HG03135 (cell line): Measurements from ENCODE around the gene RNF167.

Experiments
- ATAC-seq: cut with Tn5 transposase; IDR thresholded peaks from one replicate; pipeline ENCODE4 v1.9.1; 2021; ENCODE audit warnings: mild to moderate bottlenecking, moderate library complexity; ENCODE audit not compliant: unreplicated experiment

Gene RNF167

DNA sequence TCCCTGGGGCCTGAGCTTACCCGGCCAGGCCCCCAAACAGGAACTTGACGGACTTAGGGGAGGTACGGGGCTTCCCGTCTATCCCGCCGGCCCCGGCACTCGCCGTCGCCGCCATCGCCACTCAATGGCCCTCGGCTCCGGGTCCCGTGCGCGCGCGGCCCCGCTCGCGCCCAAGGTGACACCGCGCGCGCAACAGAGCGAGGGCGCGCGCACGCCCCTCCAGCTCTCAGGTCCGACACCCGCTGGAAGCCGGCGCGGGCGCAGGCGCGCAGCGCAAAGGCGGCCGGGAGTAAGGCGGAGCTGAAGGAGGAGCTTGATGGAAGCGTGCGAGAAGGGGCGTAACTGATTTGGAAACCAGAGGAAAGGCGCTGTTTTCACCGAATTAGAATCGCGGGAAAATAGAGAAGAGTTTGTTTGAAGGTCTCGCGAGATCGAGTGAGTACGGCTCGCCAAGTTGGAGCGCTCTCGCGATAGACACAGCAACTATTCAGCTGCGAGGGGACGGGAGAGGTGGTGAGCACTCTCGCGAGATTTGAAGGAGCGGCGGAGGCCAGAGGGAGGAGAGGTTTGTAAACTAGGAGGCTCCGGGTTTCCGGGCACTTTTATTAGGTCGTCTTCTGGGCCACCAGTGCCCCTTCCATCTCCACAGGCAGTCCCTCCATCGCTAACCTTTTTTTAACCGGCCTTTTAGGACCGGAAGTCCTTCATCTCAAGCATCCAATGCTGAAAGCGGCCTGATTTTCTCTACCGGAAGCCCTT, at the start of gene RNF167, which contains the start of gene SLC25A11:
TSS of gene RNF167 (plus strand) at position 473 of the 759 bp plus-strand sequence. CDS start 642 bp downstream, outside the sequence.
TSS of gene SLC25A11 (minus strand) at position 251 of the 759 bp plus-strand sequence. CDS start at position 115, 136 bp downstream.
- ATAC-seq: peak; percentile 72

DNA sequence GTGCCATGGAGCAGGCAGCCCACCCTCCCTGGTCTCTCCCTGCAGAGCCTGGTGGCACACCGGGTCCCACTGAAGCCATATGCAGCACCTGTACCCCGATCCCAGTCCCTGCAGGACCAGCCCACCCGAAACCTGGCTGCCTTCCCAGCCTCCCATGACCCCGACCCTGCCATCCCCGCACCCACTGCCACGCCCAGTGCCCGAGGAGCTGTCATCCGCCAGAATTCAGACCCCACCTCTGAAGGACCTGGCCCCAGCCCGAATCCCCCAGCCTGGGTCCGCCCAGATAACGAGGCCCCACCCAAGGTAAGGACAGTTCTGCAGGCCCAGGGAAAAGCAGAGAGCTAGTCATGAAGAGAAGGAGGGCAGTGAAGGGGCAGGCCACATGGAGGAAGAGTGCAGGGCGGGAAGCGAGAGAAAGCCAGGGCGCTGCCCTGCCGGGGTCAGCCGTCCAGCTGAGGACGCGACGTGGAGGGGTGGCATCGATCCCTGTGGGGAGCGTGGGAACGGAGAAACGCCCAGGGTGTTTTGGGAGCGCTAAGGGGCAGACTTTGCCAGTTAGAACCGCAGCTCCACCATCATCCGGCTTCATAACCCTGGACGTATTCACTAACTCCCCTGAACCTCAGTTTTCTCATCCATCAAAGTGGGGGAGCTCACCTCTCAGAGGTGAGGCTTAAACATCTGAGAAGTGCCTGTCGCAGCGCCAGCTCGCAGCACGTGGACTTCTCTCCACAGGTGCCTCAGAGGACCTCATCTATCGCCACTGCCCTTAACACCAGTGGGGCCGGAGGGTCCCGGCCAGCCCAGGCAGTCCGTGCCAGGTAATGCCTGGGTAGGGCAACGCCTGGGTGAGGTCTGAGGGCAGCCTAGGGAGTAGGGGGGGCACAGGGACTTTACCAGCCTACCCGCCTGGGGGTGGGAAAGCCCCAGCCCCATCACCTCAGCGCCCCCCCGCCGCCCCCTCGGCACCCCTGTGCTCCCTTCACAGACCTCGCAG, 48.4 kb upstream of the RNF167 start:
- ATAC-seq: no peak

DNA sequence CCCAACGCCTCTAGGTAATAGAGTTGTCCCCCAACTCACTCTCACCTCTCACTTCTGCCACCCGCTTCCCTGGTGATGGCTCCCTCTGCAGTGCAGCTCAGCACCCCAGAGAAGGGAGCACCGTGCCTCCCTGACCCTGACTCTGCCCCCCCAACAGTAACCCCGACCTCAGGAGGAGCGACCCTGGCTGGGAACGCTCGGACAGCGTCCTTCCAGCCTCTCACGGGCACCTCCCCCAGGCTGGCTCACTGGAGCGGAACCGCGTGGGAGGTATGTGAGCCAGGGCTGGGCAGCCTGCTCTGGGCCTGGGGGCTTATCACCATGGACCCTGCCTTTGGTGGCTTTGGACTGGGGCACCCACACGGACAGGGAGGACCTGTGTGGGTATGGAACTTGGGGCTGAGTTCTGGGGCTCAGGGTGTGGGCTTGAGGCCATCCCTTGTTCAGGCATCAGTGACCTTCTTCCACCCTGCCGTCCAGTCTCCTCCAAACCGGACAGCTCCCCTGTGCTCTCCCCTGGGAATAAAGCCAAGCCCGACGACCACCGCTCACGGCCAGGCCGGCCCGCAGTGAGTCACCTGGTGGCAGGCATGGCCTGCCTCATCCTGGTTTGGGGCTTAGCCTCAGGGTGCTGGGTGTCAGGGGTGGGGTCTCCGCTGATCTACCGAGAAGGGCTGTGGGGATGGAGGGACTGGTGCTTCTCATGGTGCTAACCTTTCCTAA, 47.4 kb upstream of the RNF167 start:
- ATAC-seq: no peak

DNA sequence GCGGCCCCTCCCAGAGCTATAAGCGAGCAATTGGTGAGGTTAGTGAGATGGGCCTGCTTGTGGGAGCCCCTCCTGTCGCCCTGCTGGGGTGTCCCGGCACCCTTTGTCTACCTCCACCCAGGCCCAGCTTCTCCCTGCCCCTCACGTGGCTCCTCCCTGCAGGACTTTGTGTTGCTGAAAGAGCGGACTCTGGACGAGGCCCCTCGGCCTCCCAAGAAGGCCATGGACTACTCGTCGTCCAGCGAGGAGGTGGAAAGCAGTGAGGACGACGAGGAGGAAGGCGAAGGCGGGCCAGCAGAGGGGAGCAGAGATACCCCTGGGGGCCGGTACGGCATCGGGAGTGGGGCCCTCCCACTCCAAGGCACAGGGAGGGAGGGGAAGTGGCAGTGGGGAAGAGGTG, 46.8 kb upstream of the RNF167 start:
- ATAC-seq: no peak

DNA sequence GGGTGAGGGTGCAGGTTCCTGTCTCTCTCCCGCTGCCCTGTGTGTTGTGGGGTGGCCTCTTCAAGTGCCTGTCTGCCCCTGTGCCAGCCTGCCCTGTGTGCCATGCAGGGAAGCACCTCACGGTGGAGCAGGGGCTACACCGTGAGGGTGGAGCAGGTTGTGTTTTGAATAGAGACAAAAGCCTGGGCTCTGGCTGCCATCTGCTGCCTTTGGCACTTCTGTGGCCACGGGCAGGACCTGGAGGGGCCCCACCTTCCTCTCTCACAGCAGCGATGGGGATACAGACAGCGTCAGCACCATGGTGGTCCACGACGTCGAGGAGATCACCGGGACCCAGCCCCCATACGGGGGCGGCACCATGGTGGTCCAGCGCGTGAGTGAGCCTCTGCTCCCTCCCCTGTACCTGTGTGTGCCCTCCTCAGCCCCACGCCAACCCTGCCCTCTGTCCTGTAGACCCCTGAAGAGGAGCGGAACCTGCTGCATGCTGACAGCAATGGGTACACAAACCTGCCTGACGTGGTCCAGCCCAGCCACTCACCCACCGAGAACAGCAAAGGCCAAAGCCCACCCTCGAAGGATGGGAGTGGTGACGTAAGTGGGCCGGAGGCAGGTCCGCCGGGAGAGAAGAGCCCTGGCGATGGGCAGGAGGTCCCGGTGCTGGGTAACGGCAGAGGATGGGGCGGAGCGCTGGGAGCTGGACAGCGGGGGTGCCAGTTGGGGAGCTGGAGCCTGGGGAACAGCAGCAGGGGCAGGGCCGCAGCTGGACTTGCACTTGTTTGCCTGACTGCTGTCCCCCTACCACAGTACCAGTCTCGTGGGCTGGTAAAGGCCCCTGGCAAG, 46.1 kb upstream of the RNF167 start:
- no peak for ATAC-seq

- no peak for ATAC-seq
Observed at GRCh38 chr17:4895121-4895520, 44.9 kb upstream of the RNF167 start.

DNA sequence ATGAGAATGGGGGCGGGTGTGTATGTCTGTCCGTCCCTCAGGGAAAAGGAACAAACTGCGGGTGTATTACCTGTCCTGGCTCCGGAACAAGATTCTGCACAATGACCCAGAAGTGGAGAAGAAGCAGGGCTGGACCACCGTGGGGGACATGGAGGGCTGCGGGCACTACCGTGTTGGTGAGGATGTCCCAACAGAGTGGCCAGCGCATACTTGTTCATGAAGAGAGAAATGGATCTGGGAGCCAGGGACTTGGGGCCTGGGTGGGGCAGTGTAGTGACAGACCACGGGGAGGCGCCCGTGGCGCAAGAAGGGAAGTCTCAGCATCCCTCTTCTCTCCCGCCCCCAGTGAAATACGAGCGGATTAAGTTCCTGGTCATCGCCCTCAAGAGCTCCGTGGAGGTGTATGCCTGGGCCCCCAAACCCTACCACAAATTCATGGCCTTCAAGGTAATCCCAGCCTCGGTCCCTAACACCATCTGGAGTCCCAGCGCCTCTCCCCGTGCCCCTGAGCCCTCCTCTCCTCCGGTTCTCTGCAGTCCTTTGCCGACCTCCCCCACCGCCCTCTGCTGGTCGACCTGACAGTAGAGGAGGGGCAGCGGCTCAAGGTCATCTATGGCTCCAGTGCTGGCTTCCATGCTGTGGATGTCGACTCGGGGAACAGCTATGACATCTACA, 44.3 kb upstream of the RNF167 start:
- no peak for ATAC-seq

DNA sequence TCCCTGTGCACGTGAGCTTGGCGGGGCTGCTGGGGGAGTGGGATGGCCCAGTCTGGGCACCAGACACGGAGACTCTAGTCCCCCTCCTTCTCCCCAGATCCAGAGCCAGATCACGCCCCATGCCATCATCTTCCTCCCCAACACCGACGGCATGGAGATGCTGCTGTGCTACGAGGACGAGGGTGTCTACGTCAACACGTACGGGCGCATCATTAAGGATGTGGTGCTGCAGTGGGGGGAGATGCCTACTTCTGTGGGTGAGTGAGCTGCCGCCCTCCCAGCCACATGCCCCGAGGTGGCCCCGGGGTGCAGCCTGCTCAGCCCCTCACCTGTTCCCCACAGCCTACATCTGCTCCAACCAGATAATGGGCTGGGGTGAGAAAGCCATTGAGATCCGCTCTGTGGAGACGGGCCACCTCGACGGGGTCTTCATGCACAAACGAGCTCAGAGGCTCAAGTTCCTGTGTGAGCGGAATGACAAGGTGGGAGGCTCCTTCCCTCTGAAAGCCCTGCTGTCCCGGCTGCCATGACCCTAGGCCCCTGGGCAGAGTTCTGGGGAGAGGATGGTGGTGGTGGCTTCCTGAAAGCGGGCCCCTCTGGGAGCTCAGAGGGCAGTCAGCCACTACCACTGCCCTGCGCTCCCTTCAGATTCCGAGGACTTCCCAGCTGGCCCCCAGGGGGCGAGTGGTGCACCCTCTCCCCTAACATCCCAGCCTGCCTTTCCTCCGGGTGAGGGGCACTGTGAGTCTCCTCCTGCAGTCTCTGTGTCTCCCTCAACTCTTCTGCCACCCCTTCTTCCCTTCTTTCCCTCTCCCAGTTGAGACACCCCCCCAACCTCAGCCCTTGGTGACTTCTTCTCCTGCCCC, 43.5 kb upstream of the RNF167 start:
- ATAC-seq: no peak

GRCh38 chr17:4897198-4897687, 42.8 kb upstream of the RNF167 start:
- ATAC-seq: no peak

GRCh38 chr17:4897785-4898184, 42.3 kb upstream of the RNF167 start:
- no peak for ATAC-seq

GRCh38 chr17:4898351-4898750, 41.7 kb upstream of the RNF167 start:
- no peak for ATAC-seq

- no peak for ATAC-seq
Observed at GRCh38 chr17:4898927-4899326, 41.1 kb upstream of the RNF167 start.

DNA sequence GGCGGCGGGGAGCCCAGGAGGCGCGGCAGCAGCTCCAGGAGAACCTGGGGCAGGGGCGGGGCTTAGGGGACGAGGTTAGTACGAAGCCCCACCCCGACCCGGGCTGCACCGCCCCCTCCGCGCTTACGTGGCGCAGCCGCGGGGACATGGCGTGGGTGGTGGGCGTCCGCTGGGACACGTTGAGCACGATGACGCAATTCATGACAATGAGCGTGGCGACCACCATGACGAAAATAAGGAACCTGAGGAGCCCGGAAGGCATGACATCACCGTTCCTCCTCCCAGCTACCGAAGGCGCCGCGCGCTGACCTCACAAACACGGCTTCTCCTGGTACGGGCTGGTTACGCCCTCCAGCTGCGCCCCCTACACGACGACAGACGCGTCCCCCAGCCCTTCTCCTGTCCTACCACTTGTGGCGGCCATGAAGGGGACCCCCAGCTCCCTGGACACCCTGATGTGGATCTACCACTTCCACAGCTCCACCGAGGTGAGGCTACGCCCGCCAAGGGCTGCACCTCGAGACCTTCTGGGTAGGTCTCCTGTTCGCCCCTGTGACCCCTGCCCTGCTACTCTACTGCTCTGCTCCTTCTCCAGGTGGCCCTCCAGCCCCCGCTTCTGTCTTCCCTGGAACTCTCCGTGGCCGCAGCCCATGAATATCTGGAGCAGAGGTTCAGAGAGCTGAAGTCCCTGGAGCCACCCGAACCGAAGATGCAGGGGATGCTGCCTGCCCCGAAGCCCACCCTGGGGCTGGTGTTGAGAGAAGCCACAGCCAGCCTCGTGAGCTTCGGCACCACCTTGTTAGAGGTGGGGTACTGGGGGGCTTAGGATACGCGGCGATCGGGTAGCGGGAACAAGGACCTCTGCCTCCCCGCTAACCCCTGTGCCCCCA, 40.5 kb upstream of the RNF167 start, which contains the start of gene C17orf107:
TSS of gene C17orf107 (plus strand) at position 196 of the 890 bp plus-strand sequence. CDS start at position 423, 227 bp downstream.
- ATAC-seq: no peak

DNA sequence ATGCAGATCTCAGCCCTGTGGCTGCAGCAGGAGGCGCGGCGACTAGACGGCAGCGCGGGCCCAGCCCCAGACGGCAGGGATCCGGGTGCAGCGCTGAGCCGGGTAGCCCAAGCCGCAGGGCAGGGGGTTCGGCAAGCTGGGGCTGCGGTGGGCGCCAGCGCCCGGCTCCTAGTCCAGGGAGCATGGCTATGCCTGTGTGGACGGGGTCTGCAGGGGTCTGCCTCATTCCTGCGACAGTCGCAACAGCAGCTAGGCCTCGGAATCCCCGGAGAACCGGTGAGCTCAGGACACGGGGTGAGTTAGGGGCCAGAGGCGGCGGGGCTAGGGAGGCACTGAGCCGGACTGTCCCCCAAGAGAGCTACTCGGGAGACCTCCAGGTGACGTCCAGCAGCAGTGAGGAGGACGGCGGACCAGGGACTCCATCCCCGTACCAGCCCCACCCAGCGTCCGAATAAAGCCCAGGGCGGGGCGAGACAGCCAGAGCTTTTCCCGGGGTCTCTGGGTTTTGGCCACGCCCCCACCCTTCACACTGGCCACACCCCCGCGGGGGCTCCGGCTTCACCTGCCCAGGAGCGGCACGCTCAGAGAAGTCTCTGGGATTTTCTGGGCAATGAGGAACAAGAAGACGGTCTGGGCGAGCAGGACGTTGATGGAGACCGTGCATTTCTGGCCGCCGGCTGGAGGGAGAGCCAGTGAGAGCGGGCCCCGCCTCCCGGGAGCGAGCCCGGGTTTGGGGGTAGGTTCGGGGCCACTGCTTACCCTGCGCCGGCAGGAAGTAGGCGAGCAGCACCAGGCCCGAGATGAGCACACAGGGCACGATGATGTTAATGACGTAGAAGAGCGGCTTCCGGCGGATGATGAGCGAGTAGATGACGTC, 39.6 kb upstream of the RNF167 start:
- no peak for ATAC-seq

GRCh38 chr17:4901108-4901647, 38.9 kb upstream of the RNF167 start:
- ATAC-seq: no peak
